ENCODE results near the gene YDJC.

GRCh38 chr22:21582801-21583740 is 46.8 kb downstream of the YDJC start:
- TF ChIP-seq CTCF (IDR thresholded peaks at IDR 0.05 in 4 of 5, conservative IDR thresholded peaks at IDR 0.05 in 1 of 5) (no peak), POLR2A (IDR thresholded peaks at IDR 0.05) (no peak)

Measured in gastrocnemius medialis (tissue), 4 donors.